Stimulated activated CD4-positive, alpha-beta T cell treated with anti-CD3 and anti-CD28 coated beads, Interleukin-15, amount 100 ng/mL, for 48 hours (primary cell): ENCODE measurements around the gene PLPPR2.
"Not testable (repeated sequence)": the region's sequence is repeated elsewhere in the genome, so short reads cannot be mapped to it uniquely, and the experiment has no call there.

ENCODE experiments used
- DNase-seq, 2 donors: peaks; one replicate each; pipeline ENCODE4 v3.0.0-alpha.2; 2020; ENCODE audit warnings: low read depth in 2 of 2

PLPPR2 gene

DNA sequence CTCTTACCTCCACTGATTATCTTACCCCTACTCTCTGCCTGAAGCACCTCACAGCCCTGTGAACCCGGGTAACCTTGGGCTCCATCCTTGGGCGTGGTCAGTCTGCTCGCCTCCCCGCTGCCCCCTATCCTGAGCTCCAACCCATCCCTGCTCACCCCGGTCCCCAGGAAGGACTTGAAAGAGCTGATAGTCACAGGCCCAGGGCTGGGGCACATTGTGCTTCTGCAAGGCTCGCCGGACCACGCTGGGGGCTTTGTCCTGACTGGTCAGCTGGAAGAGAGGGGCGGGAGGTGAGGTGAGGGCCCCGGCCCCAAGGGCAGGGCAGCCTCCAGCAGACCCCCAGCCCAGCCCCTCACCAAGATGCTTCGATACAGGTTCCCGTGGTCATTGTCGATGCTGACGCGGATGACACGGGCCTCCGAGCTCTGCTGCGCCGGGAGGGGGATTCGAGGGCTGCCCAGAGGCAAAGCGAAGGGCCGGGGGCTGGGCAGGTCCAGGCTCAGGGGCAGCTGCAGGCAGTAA lies 41.9 kb downstream of the PLPPR2 start:
- DNase-seq, result no peak

- DNase-seq, result no peak
Measured at GRCh38 chr19:11399667-11400066, 44.4 kb downstream of the PLPPR2 start.

GRCh38 chr19:11400798-11401197 lies 45.6 kb downstream of the PLPPR2 start:
- no peak for DNase-seq

GRCh38 chr19:11401808-11402543 lies 46.7 kb downstream of the PLPPR2 start:
- DNase-seq, result no peak

GRCh38 chr19:11404588-11405222 lies 49.5 kb downstream of the PLPPR2 start:
- DNase-seq, result no peak

DNA sequence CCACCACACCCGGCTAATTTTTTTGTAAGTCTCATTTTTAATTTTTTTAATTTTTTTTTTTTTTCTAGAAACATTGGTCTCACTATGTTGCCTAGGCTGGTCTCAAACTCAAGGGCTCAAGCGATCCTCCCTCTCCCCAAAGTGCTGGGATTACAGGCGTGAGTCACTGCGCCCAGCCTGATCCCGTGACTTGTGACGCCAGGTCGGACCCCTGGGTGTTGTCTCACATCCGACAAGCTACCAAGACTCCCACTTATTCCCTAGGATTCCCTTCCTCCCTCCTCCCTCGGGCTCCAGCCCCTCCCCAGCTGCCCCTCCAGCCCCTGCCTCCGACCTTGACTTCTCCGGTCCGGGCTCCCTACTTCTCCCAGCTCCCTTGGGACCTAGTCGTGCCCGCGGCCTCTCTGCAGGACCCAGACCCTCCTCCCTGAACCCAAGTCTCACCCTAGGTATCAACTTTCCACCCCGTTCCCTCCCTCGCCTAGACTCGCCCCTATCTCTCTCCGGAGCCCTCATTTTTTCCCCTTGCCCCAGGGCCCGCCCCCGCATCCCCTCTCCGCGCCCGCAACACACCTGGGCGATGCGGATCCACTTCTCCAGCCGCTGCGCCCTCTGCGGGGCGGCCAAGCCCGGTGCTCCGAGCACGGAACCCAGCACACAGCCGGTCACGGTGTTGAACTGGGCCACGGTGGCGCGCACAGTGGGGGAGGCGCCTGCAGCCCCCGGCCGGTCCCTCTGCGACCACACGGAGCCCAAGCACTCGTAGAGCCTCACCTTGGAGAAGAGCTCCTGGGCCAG lies 50.8 kb downstream of the PLPPR2 start:
- DNase-seq, result peak in 1 of 2 donors; percentile 49

DNA sequence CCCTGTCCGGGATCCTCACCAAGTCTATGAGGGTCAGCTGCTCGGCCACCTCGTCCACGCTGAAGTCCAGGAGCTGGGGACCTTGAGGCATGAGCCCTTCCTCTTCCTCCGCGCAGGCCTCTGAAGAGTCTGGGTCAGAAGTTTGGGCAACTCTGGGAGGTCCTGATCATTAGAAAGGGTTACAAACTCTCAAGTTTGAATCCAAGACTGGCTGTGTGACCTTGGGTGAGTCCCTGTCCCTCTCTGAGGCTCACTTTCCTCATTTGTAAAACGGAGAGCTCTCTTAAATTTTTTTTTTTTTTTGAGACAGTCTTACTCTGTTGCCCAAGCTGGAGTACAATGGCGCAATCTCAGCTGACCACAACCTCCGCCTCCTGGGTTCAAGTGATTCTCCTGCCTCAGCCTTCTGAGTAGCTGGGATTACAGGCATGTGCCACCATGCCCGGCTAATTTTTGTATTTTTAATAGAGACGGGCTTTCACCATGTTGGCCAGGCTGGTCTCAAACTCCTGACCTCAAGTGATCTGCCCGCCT lies 51.5 kb downstream of the PLPPR2 start:
- DNase-seq, result not testable (repeated sequence)

GRCh38 chr19:11408591-11408990 lies 53.4 kb downstream of the PLPPR2 start:
- DNase-seq, result no peak

GRCh38 chr19:11410682-11411081 lies 55.5 kb downstream of the PLPPR2 start:
- DNase-seq, result no peak

DNA sequence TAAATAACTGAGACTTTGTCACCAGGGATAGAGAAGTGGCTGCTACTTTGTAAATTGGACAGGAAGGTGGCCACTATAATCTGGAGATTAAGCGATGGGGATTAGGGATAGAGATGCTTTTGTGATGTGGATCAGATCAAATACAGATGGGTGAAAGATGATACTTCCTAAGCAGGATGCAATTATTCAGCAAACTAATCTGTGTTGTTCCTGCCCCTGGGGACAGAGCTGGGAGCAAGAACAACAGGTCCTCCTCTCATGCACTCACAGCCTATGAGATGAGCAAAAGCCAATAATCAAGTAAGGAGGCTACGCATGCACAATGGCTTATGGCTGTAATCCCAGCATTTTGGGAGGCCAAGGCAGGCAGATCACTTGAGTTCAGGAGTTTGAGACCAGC lies 59.3 kb downstream of the PLPPR2 start:
- DNase-seq, result no peak
